ENCODE measurements around the gene KIF20A.

The KIF20A gene

GRCh38 chr5:138230261-138230660 lies 51.3 kb downstream of the KIF20A start:
- Histone ChIP-seq H3K36me3 (ENCODE audit: control insufficient read depth, insufficient read depth, low read length) (no peaks in the 10 kb centered on the region), H3K4me1 (no peaks in the 10 kb centered on the region), H3K79me2 (no peaks in the 10 kb centered on the region), H2AFZ (no peak overlapping the region), H3K9ac (no peak overlapping the region), H3K4me3 (ENCODE audit: low read depth, low read length) (no peak overlapping the region), H3K27ac (no peak overlapping the region), H3K27me3 (ENCODE audit: control insufficient read depth, insufficient read depth, low read length) (no peaks in the 10 kb centered on the region), H3K9me3 (ENCODE audit: control insufficient read depth, low read length) (no peaks in the 10 kb centered on the region), H3K4me2 (ENCODE audit: low read length) (no peak overlapping the region)
- TF ChIP-seq, protein P1, sequence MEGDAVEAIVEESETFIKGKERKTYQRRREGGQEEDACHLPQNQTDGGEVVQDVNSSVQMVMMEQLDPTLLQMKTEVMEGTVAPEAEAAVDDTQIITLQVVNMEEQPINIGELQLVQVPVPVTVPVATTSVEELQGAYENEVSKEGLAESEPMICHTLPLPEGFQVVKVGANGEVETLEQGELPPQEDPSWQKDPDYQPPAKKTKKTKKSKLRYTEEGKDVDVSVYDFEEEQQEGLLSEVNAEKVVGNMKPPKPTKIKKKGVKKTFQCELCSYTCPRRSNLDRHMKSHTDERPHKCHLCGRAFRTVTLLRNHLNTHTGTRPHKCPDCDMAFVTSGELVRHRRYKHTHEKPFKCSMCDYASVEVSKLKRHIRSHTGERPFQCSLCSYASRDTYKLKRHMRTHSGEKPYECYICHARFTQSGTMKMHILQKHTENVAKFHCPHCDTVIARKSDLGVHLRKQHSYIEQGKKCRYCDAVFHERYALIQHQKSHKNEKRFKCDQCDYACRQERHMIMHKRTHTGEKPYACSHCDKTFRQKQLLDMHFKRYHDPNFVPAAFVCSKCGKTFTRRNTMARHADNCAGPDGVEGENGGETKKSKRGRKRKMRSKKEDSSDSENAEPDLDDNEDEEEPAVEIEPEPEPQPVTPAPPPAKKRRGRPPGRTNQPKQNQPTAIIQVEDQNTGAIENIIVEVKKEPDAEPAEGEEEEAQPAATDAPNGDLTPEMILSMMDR (IDR thresholded peaks at IDR 0.05), result no peak

GRCh38 chr5:138230981-138231589 lies 52.2 kb downstream of the KIF20A start:
- Histone ChIP-seq H2AFZ (no peak overlapping the region), H3K36me3 (ENCODE audit: control insufficient read depth, insufficient read depth, low read length) (no peaks in the 10 kb centered on the region), H3K27ac (no peak overlapping the region), H3K27me3 (ENCODE audit: control insufficient read depth, insufficient read depth, low read length) (no peaks in the 10 kb centered on the region), H3K4me3 (ENCODE audit: low read depth, low read length) (no peak overlapping the region), H3K9me3 (ENCODE audit: control insufficient read depth, low read length) (no peaks in the 10 kb centered on the region), H3K79me2 (no peaks in the 10 kb centered on the region), H3K4me2 (ENCODE audit: low read length) (no peak overlapping the region), H3K9ac (no peak overlapping the region), H3K4me1 (no peaks in the 10 kb centered on the region)
- TF ChIP-seq, protein P1 (IDR thresholded peaks at IDR 0.05), result no peak

DNA sequence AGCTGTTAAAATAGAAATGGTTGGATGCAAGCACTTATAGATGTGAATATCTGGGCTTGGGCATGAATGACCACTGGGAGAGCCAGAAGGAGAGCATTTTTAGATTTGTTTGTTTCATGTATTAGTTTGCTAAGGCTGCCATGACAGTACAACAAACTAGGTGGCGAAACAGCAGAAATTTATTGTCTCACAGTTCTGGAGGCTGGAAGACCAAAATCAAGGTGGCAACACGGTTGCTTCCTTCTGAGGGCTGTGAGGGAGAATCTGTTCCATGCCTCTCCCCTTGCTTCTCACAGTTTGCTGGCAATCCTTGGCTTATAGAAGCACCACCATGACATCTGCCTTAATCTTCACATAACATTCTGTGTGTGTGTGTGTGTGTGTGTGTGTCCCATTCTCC lies 54.4 kb downstream of the KIF20A start:
- Histone ChIP-seq H3K27ac (no peak overlapping the region), H3K9me3 (ENCODE audit: control insufficient read depth, low read length) (no peaks in the 10 kb centered on the region), H2AFZ (no peak overlapping the region), H3K4me3 (ENCODE audit: low read depth, low read length) (no peak overlapping the region), H3K79me2 (no peaks in the 10 kb centered on the region), H3K4me2 (ENCODE audit: low read length) (no peak overlapping the region), H3K4me1 (no peaks in the 10 kb centered on the region), H3K9ac (no peak overlapping the region), H3K36me3 (ENCODE audit: control insufficient read depth, insufficient read depth, low read length) (no peaks in the 10 kb centered on the region), H3K27me3 (ENCODE audit: control insufficient read depth, insufficient read depth, low read length) (no peaks in the 10 kb centered on the region)
- TF ChIP-seq, protein P1 (IDR thresholded peaks at IDR 0.05), result no peak

DNA sequence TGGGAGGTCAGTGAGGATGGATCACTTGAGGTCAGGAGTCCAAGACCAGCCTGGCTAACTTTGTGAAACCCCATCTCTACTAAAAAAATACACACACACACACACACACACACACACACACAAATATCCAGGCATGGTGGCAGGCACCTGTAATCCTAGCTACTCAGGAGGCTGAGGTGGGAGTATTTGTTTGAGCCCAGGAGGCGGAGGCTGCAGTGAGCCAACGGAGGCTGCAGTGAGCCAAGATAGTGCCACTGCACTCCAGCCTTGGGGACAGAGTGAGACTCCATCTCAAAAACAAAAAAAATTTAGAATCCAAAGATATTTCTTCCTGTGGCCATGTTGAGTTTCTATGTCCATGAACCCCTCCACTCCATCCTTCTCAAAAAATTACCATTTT lies 55.7 kb downstream of the KIF20A start:
- no peak overlapping the region for H3K27ac ChIP-seq
- no peak overlapping the region for H3K4me3 ChIP-seq (ENCODE audit: low read depth, low read length)
- no peaks in the 10 kb centered on the region for H3K9me3 ChIP-seq (ENCODE audit: control insufficient read depth, low read length)
- no peaks in the 10 kb centered on the region for H3K4me1 ChIP-seq
- no peak overlapping the region for H2AFZ ChIP-seq
- H3K36me3 ChIP-seq (ENCODE audit: control insufficient read depth, insufficient read depth, low read length), result no peaks in the 10 kb centered on the region
- H3K4me2 ChIP-seq (ENCODE audit: low read length), result no peak overlapping the region
- TF ChIP-seq, protein P1 (IDR thresholded peaks at IDR 0.05), result no peak
- H3K9ac ChIP-seq, result no peak overlapping the region
- H3K79me2 ChIP-seq, result no peaks in the 10 kb centered on the region
- no peaks in the 10 kb centered on the region for H3K27me3 ChIP-seq (ENCODE audit: control insufficient read depth, insufficient read depth, low read length)

All from parathyroid adenoma (tissue), 2 donors.